HG03025 (cell line): ENCODE data around the gene MB21D2.
"Not testable (repeated sequence)": the region's sequence is repeated elsewhere in the genome, so short reads cannot be mapped to it uniquely, and the experiment has no call there.

Source experiments
- ATAC-seq: cut with Tn5 transposase; IDR thresholded peaks from one replicate; pipeline ENCODE4 v1.9.1; 2021; ENCODE audit warnings: mild to moderate bottlenecking, moderate library complexity; ENCODE audit not compliant: unreplicated experiment, low FRiP score

The MB21D2 gene

GRCh38 chr3:192863091-192863420 is 54.6 kb downstream of the MB21D2 start:
- no peak for ATAC-seq

- no peak for ATAC-seq
These were observed 55.1 kb downstream of the MB21D2 start for GRCh38 chr3:192862408-192863090.

- ATAC-seq, result no peak
These were observed 55.7 kb downstream of the MB21D2 start for GRCh38 chr3:192861972-192862371.

DNA sequence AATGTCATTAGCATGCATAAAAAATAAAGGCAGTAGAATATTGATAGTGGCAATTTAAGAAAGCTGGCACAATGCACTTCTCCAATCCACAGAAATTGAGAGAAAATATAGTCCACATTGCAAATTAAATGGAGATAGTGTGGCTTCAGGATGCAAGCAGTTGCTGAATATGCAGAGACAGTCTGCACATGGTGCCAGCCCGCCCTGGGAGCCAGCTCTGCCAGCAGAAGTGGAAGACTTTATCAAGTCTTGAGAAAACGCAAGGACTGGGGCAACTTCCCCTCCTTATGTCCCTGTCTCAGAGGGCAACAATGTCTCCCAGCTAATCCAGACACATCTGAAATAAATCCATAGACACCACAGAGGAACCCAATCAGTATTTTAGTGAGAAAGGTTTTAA is 57.2 kb downstream of the MB21D2 start:
- no peak for ATAC-seq

DNA sequence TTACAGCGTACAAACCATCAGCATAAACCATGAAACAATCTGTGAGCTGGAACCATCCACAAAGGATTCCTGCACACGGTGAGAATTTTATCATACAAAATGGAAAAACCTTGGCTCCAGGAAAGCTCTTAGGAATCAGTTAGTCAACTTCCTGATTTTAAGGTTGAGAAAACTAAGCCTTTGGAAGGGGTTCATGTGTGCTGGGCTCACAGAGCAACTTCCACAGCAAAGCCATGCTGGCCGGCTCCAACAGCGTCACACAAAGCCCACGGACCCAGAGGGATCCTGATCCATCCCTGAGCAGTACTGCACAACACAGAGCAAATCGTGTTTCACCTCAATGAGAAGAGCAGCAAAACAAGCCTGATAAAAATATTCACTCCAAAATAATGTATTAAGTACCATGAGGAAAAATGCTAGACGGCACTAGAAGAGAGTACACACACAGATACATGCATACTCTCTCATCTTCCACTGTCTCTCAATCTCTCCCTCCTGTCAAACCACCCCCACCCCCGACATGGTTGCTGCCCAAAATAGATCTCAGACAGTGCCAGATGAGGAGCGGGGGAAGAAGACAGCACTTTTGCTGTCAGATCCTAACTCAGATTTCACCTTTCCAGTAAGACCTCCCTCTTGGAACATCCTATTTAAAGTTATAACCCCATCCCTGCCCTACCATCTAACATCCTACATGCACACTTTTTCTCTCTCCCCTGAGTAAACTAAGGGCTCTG is 58.6 kb downstream of the MB21D2 start:
- no peak for ATAC-seq

- no peak for ATAC-seq
These were observed 60.4 kb downstream of the MB21D2 start for GRCh38 chr3:192857260-192857661.

DNA sequence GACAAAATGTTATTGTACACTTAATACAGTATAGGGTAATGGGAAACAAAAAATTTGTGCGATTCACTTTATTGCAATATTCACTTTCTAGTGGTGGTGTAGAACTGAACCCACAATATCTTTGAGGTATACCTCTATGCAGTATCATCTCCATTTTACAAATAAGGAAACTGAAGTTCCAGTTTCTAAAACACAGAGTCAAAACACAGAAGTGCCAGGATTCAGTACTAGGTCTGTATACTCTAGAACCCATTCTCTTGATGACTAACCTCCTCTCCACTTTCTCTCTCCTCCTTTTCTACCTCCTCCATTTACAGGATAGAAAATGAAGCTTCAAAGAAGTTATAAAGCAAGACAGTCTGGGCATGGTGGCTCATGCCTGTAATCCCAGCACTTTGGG is 62.2 kb downstream of the MB21D2 start:
- peak; percentile 40 for ATAC-seq

- no peak for ATAC-seq
These were observed 65.8 kb downstream of the MB21D2 start for GRCh38 chr3:192851821-192852372.

DNA sequence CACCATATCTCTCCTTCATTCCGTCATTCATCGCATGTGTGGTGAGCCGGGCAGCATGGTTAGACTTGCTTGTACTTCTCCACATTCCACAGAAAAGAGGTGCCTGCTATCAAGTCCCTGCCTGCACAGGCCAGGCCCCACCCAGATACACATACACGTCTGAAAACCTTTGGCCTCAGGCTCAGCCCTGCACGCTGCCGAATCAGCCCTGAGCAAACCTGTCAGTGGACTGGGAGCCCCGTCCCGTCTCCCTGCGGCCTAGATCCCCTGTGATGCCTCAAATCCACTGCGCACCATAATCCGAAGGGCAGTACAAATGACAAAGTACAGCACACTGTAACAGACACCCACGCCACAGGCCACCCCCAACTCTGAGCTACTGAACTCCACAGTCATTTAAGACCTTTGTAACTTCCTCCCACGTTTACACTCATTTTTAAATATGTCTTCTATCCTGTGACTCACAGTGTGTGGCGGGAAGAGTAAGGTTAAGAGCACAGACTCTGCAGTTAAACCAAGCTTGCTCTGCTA is 67.1 kb downstream of the MB21D2 start:
- ATAC-seq, result peak; percentile 77

DNA sequence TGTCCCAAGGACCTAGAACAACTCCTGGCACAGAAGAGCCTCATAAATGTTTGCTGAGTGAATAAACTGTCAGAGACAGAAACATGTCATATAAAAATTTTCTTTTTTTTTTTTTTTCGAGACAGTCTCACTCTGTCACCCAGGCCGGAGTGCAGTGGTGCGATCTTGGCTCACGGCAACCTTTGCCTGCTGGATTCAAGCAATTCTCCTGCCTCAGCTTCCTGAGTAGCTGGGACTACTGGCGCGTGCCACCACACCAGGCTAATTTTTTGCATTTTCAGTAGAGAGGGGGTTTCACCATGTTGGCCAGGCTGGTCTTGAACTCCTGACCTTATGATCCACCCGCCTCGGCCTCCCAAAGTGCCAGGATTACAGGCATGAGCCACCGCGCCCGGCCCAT is 67.8 kb downstream of the MB21D2 start:
- ATAC-seq, result not testable (repeated sequence)

- no peak for ATAC-seq
These were observed 69.1 kb downstream of the MB21D2 start for GRCh38 chr3:192848371-192849233.

GRCh38 chr3:192847941-192848340 is 69.7 kb downstream of the MB21D2 start:
- no peak for ATAC-seq

- ATAC-seq, result no peak
These were observed 72.2 kb downstream of the MB21D2 start for GRCh38 chr3:192845526-192845855.

- ATAC-seq, result no peak
These were observed 72.7 kb downstream of the MB21D2 start for GRCh38 chr3:192844836-192845525.

DNA sequence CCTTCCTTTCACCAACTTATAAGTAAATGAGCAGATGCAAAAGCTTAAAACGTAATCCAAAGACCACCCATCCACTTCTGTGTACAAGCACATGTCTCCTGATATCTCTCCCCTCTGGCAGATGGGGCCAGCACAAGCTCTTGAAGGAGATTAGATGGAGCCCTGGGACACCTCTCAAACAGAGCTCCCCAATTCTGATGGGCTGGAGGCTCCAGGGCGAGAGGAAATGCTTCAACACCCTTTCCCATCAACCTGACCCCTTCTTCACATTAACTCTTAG is 73.2 kb downstream of the MB21D2 start:
- no peak for ATAC-seq

DNA sequence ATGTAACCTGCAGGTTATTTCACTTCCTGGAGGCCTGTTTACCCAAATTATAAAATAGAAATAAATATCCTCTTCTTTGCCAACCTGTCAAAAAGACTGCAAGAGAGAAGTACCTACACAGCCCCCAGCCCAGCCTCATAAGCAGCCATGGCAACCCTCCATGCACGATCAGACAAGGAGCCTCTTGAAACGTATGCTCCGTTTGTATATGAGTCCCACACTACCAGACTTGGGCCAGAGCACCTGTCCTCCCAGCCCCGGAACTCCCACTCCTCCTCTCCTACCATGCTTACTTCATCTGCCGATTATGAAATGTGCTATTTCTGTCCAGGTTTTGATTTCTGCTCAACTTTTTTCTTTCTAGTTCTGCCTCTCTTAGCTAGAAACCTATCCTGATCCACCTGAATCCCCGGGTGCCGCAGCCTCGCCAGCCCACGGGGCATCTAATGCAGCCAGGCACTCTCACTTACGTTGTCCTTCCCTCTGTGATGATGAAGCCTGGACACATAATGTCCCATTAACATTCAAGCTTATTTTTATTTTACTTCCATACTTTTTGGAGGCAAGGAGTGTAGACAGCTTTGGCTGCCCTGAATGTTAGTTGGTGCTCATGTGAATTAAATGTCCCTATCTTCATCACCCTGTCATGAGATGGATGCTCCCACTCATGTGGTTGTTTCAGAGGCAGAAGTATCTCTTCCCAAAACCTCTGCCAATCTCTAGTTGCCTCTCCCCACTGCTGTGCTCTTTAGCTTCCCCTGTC is 73.8 kb downstream of the MB21D2 start:
- no peak for ATAC-seq

- no peak for ATAC-seq
These were observed 74.5 kb downstream of the MB21D2 start for GRCh38 chr3:192843119-192843518.

DNA sequence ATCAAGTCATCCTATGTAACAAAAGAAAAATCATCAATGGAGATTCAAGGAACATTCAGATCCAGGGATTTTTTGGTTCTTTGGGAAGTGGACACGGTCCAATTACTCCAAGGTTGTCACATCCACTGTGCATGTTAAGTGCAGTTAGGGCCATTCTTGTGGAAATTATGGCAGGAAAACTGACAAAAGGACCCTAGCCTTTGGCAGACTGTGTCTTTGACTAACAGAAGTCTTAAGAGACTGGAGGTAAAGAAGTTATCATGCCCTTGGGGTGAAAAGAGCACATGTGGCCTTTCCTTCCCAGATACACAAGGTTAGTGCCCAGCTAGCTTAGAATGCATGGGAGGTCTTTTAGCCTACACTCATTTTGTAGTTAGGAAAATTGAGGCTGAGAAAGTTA is 74.9 kb downstream of the MB21D2 start:
- ATAC-seq, result no peak

GRCh38 chr3:192842138-192842537 is 75.5 kb downstream of the MB21D2 start:
- no peak for ATAC-seq

GRCh38 chr3:192841428-192841827 is 76.2 kb downstream of the MB21D2 start:
- no peak for ATAC-seq
